T47D (cell line): Measurements from ENCODE around the gene DRD1.

ENCODE experiments used
- DNase-seq, 2 experiments: peaks; one replicate each; pipeline versions ENCODE4 v3.0.0 to v3.0.0-alpha.2; 2011 to 2012; ENCODE audit warnings: low read depth in 1 of 2, low spot score in 1 of 2
- JUND ChIP-seq: IDR thresholded peaks from 2 replicates; pipeline ENCODE4 v1.6.1; 2012; ENCODE audit warnings: low read depth
- in situ Hi-C: cut with HindIII; loops from 2 replicates; pipeline ENCODE4 v1.10.0; 2016; ENCODE audit warnings: low sequenced_read_pairs, low pct_unique_long_range_greater_than_20kb

Gene DRD1

GRCh38 chr5:175478008-175478383 lies 34.0 kb upstream of the DRD1 start:
- in situ Hi-C loops, result no loop called here
- no peak for TF ChIP-seq JUND

DNA sequence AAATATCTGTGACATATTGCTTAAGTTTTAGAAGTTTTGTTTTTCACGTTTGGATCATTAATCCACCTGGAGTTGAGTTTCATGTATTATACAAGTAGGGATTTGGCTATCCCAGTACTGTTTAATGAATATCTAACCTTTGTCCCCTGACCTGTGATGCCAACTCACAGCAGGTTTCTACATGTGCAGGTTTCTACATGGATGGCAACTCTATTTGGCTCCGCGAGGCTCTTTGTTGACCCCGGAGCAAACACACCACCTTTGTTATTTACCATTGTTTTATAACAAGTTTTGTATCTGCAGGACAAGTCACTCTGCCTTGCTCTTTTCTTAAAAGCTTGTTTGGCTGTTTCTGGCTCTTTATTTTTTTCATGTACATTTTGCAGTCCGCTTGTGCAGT lies 33.5 kb upstream of the DRD1 start:
- no peak for TF ChIP-seq JUND
- in situ Hi-C loops, result no loop called here
- no peak for DNase-seq

More at GRCh38 chr5:175478008-175478383, 34.0 kb upstream of the DRD1 start:
- DNase-seq, result no peak

DNA sequence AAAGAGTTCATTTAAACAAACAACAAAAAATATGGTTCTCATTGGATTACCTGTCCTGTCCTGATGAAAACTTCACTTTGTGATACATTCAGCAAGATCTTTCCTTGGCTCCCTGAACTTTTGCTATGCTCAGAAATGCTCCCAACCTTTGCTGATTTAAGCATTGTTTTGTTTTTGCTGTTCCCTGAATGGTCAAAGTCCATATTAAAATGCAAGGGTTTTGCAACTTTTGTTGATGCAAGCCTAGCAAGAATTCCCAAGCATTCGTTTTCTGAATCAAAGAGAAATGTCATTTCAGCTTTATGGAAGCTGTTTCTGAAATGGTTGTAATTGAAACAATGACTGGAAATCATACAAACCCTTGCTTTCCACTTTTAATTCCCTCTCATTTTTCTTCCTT lies 31.3 kb upstream of the DRD1 start:
- in situ Hi-C loops, result no loop called here
- TF ChIP-seq JUND, result no peak
- DNase-seq, result no peak

DNA sequence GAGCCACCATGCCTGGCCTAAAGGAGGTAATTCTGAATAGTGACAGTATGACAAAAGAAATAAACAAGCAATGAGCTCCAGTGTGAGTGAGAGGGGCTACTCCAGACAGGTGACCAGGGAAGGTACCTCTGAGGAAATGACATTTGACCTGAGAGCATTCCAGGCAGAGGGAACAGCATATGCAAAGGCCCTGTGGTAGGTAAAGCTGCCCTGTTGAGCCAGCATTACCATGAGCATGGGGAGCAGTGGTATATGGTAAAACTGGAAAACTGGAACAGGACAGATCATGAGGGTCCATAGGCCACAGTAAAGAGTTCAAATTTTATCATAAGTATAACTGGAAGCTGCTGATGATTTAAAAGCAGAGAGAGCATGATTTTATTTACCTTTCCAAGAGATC lies 28.4 kb upstream of the DRD1 start:
- DNase-seq, result no peak
- in situ Hi-C loops, result no loop called here
- TF ChIP-seq JUND, result no peak

DNA sequence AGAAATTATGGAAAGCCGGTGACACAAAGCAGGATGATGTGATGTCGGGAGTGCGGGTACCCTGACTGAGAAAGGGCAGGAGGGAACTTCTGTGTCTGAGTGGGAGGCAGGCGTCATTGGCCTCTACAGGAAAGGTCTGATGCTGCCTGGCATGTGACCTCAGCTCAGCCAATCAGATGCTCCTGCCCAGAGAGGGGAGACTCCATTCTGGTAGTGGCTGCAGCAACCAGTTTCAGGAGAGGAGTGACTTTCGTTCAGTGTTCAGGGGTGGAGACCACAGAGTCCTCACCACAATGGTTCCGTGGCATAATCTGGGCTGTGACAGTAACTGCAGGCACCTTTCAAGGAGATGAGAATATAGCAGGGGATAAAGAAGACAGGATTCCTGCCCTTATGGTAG lies 27.6 kb upstream of the DRD1 start:
- DNase-seq, result no peak
- TF ChIP-seq JUND, result no peak
- in situ Hi-C loops, result no loop called here

DNA sequence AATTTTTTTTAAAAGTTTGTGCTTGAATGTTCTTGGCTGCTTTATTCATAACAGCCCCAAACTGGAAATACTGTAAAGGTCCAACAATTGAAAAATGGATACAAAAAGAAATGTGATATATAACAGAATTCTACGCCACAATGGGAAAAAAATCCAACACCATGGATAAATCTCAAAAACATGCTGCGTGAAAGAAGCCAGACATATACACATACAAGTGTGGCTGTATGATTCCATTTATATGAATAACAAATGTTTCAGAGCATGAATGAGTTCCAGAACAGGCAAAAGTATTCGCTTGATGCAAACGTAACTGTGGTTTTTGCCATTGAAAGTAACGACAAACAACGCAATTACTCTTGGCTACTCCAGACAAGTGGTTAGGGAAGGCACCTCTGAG lies 27.2 kb upstream of the DRD1 start:
- in situ Hi-C loops, result no loop called here
- no peak for TF ChIP-seq JUND
- no peak for DNase-seq

- no peak for DNase-seq
- TF ChIP-seq JUND, result no peak
- in situ Hi-C loops, result no loop called here
Measured at GRCh38 chr5:175470781-175471180, 26.8 kb upstream of the DRD1 start.

DNA sequence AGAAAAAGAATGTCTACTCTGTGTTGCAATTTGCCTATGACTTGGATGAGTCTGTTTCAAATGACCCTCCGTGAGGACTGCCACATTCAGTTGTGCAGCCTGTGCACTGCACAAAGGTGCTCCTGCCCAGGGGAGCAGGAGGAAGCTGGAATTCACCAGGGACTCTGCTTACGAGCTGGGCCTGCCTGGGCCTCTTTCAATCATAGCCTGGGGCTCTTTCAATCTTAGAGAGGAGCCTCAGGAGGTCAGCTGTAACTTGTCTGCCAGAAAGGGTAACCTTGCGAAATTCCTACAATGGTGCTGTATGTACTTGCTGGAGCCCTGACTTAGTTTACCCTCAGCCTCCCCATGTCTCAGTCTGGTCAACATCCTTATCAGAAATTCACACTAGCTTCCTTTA lies 25.9 kb upstream of the DRD1 start:
- in situ Hi-C loops, result no loop called here
- no peak for DNase-seq
- TF ChIP-seq JUND, result no peak

- in situ Hi-C loops, result no loop called here
- no peak for TF ChIP-seq JUND
- no peak for DNase-seq
Measured at GRCh38 chr5:175468892-175469291, 24.9 kb upstream of the DRD1 start.

DNA sequence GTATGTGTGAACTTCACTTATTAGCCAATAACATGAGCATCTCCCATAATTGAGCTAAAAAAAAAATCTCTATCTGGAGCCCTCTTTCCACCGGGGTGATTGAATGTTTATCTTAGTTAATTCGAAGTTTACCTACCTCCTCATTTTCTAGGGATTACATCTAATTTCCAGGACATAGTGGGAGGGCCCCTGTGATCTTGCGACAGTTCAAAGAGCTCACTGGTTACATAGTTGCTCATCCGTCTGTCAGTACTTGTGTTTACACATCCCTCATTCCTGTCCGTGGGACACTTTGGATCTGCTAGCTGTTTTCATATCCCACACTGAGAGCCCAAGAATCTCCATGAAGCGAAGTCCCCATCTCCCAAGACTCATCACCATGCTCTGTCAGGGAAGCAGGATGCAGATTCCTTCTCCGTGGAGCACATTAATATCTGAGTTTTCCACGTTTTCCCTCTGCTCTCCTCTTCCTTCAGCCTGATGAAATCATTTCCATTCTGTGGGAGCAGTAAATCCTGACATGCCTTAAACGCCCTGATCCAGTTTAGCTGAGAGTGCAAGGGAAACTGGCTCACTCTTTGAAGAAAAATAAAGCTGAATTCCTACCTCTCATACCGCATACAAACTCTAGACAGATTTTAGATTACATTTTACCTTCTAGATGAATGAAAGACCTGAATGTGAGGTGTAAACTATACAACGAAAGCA lies 24.2 kb upstream of the DRD1 start:
- no peak for TF ChIP-seq JUND
- DNase-seq, result no peak
- in situ Hi-C loops, result no loop called here

DNA sequence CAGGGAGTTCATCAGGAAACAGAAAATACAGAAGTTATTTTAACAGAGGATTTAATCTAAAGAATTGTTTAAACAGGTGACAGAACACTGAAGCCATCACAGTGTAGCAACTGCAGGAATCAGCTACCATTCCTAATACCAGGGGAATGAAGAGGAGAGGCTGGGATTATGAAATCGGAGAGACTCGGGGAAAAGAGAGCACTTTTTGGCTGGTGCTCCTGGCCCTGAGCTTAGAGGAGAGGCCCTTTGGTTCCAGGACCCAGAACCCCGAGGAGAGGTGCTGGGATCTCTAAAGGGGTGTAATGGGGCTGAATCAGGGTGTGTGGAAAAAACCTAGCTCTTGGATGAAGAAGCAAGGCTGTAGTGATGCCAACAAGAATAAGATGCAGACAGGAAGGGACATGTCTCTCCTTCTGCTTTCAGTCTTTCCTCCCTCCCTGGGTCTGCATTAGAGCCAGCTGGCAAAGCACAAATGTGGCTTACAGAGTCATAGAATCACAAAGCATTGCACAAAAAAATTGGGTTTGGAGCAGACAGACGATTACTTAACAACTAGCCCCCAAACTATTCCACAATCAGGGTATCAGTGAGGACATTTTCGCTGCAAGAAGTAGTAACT lies 22.8 kb upstream of the DRD1 start:
- DNase-seq, result no peak
- in situ Hi-C loops, result no loop called here
- TF ChIP-seq JUND, result no peak

- TF ChIP-seq JUND, result no peak
- DNase-seq, result no peak
- in situ Hi-C loops, result no loop called here
Measured at GRCh38 chr5:175465282-175465681, 21.3 kb upstream of the DRD1 start.

DNA sequence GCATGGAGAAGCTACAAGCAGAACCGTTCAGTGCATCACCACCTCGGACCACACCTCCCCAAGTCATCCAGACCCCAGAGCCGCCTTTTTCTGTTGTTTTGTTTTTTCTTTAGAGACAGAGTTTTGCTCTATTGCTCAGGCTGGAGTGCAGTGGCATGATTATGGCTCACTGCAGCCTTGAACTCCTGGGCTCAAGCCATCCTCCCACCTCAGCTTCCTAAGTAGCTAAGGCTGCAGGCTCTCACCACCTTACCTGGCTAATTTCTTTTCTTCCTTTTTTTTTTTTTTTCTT lies 20.9 kb upstream of the DRD1 start:
- in situ Hi-C loops, result no loop called here
- DNase-seq, result no peak
- no peak for TF ChIP-seq JUND
